ENCODE measurements around the gene E2F4.

GRCh38 chr16:67180166-67180565 is 11.8 kb upstream of the E2F4 start:
- no peak for TF ChIP-seq CTCF (IDR thresholded peaks at IDR 0.05; ENCODE audit: low read depth, low read length)
- no peak for TF ChIP-seq EZH2phosphoT487 (IDR thresholded peaks at IDR 0.05; ENCODE audit: low read depth)
